ENCODE results near the gene IFNAR1.
"Not testable (repeated sequence)": the region's sequence is repeated elsewhere in the genome, so short reads cannot be mapped to it uniquely, and the experiment has no call there.

IFNAR1 gene

GRCh38 chr21:33374080-33374449 lies 49.3 kb downstream of the IFNAR1 start:
- WGBS (ENCODE audit: insufficient coverage, insufficient read length): no CpG with 5 or more reads among the region's 2 CpGs
- no peaks in the 10 kb centered on the region; the same call in 1 of the 2 replicates for H3K9me3 ChIP-seq (ENCODE audit: control insufficient read depth, insufficient read depth, low read length)
- H3K4me3 ChIP-seq (ENCODE audit: low read length): no peak overlapping the region
- H3K27ac ChIP-seq (ENCODE audit: low read length): no peak overlapping the region
- no peaks in the 10 kb centered on the region for H3K27me3 ChIP-seq (ENCODE audit: control insufficient read depth, insufficient read depth, low read length)
- no peaks in the 10 kb centered on the region for H3K4me1 ChIP-seq (ENCODE audit: control insufficient read depth, insufficient read depth, low read length)
- no peaks in the 10 kb centered on the region for H3K36me3 ChIP-seq (ENCODE audit: control insufficient read depth, insufficient read depth, low read length)
- DNase-seq (ENCODE audit: low read depth, low spot score): no peak

- WGBS (ENCODE audit: insufficient coverage, insufficient read length): no CpG with 5 or more reads among the region's 4 CpGs
- Histone ChIP-seq H3K36me3 (ENCODE audit: control insufficient read depth, insufficient read depth, low read length) (no peaks in the 10 kb centered on the region), H3K27ac (ENCODE audit: low read length) (no peak overlapping the region), H3K4me1 (ENCODE audit: control insufficient read depth, insufficient read depth, low read length) (no peaks in the 10 kb centered on the region), H3K4me3 (ENCODE audit: low read length) (no peak overlapping the region), H3K9me3 (ENCODE audit: control insufficient read depth, insufficient read depth, low read length) (no peaks in the 10 kb centered on the region), H3K27me3 (ENCODE audit: control insufficient read depth, insufficient read depth, low read length) (no peaks in the 10 kb centered on the region)
- DNase-seq (ENCODE audit: low read depth, low spot score): no peak
Measured at GRCh38 chr21:33374450-33375096, 49.8 kb downstream of the IFNAR1 start.

GRCh38 chr21:33375101-33375644 lies 50.4 kb downstream of the IFNAR1 start:
- no peaks in the 10 kb centered on the region for H3K9me3 ChIP-seq (ENCODE audit: control insufficient read depth, insufficient read depth, low read length)
- no peaks in the 10 kb centered on the region for H3K36me3 ChIP-seq (ENCODE audit: control insufficient read depth, insufficient read depth, low read length)
- DNase-seq (ENCODE audit: low read depth, low spot score): no peak
- no peak overlapping the region for H3K4me3 ChIP-seq (ENCODE audit: low read length)
- H3K27ac ChIP-seq (ENCODE audit: low read length): no peak overlapping the region
- no CpG with 5 or more reads among the region's 5 CpGs for WGBS (ENCODE audit: insufficient coverage, insufficient read length)
- H3K4me1 ChIP-seq (ENCODE audit: control insufficient read depth, insufficient read depth, low read length): no peaks in the 10 kb centered on the region
- no peaks in the 10 kb centered on the region for H3K27me3 ChIP-seq (ENCODE audit: control insufficient read depth, insufficient read depth, low read length)

GRCh38 chr21:33377221-33377920 lies 52.6 kb downstream of the IFNAR1 start:
- no peak for DNase-seq (ENCODE audit: low read depth, low spot score)
- Histone ChIP-seq H3K27me3 (ENCODE audit: control insufficient read depth, insufficient read depth, low read length) (no peaks in the 10 kb centered on the region), H3K9me3 (ENCODE audit: control insufficient read depth, insufficient read depth, low read length) (no peaks in the 10 kb centered on the region), H3K36me3 (ENCODE audit: control insufficient read depth, insufficient read depth, low read length) (no peaks in the 10 kb centered on the region), H3K27ac (ENCODE audit: low read length) (no peak overlapping the region), H3K4me3 (ENCODE audit: low read length) (no peak overlapping the region), H3K4me1 (ENCODE audit: control insufficient read depth, insufficient read depth, low read length) (no peaks in the 10 kb centered on the region)
- no CpG with 5 or more reads among the region's 6 CpGs for WGBS (ENCODE audit: insufficient coverage, insufficient read length)

GRCh38 chr21:33378081-33378480 lies 53.3 kb downstream of the IFNAR1 start:
- Histone ChIP-seq H3K9me3 (ENCODE audit: control insufficient read depth, insufficient read depth, low read length) (no peaks in the 10 kb centered on the region), H3K27ac (ENCODE audit: low read length) (no peak overlapping the region), H3K4me3 (ENCODE audit: low read length) (no peak overlapping the region), H3K27me3 (ENCODE audit: control insufficient read depth, insufficient read depth, low read length) (no peaks in the 10 kb centered on the region), H3K4me1 (ENCODE audit: control insufficient read depth, insufficient read depth, low read length) (no peaks in the 10 kb centered on the region), H3K36me3 (ENCODE audit: control insufficient read depth, insufficient read depth, low read length) (no peaks in the 10 kb centered on the region)
- DNase-seq (ENCODE audit: low read depth, low spot score): no peak
- no CpG with 5 or more reads among the region's 9 CpGs for WGBS (ENCODE audit: insufficient coverage, insufficient read length)

GRCh38 chr21:33379934-33380333 lies 55.2 kb downstream of the IFNAR1 start:
- H3K9me3 ChIP-seq (ENCODE audit: control insufficient read depth, insufficient read depth, low read length); H3K4me1 ChIP-seq (ENCODE audit: control insufficient read depth, insufficient read depth, low read length): not testable (repeated sequence)
- WGBS (ENCODE audit: insufficient coverage, insufficient read length): no CpG with 5 or more reads among the region's 1 CpG

GRCh38 chr21:33380483-33380998 lies 55.8 kb downstream of the IFNAR1 start:
- no peak for DNase-seq (ENCODE audit: low read depth, low spot score)
- Histone ChIP-seq H3K27me3 (ENCODE audit: control insufficient read depth, insufficient read depth, low read length) (no peaks in the 10 kb centered on the region), H3K9me3 (ENCODE audit: control insufficient read depth, insufficient read depth, low read length) (no peaks in the 10 kb centered on the region), H3K36me3 (ENCODE audit: control insufficient read depth, insufficient read depth, low read length) (no peaks in the 10 kb centered on the region), H3K27ac (ENCODE audit: low read length) (no peak overlapping the region), H3K4me3 (ENCODE audit: low read length) (no peak overlapping the region), H3K4me1 (ENCODE audit: control insufficient read depth, insufficient read depth, low read length) (no peaks in the 10 kb centered on the region)
- WGBS (ENCODE audit: insufficient coverage, insufficient read length): no CpG with 5 or more reads among the region's 11 CpGs

More at GRCh38 chr21:33379934-33380333, 55.2 kb downstream of the IFNAR1 start:
- H3K4me3 ChIP-seq (ENCODE audit: low read length); H3K36me3 ChIP-seq (ENCODE audit: control insufficient read depth, insufficient read depth, low read length); DNase-seq (ENCODE audit: low read depth, low spot score); H3K27ac ChIP-seq (ENCODE audit: low read length); H3K27me3 ChIP-seq (ENCODE audit: control insufficient read depth, insufficient read depth, low read length): not testable (repeated sequence)

GRCh38 chr21:33381381-33381780 lies 56.6 kb downstream of the IFNAR1 start:
- DNase-seq (ENCODE audit: low read depth, low spot score); H3K9me3 ChIP-seq (ENCODE audit: control insufficient read depth, insufficient read depth, low read length); H3K27ac ChIP-seq (ENCODE audit: low read length); H3K27me3 ChIP-seq (ENCODE audit: control insufficient read depth, insufficient read depth, low read length); H3K4me3 ChIP-seq (ENCODE audit: low read length); H3K36me3 ChIP-seq (ENCODE audit: control insufficient read depth, insufficient read depth, low read length); H3K4me1 ChIP-seq (ENCODE audit: control insufficient read depth, insufficient read depth, low read length): not testable (repeated sequence)
- no CpG with 5 or more reads among the region's 6 CpGs for WGBS (ENCODE audit: insufficient coverage, insufficient read length)

- Histone ChIP-seq H3K27ac (ENCODE audit: low read length) (no peak overlapping the region), H3K27me3 (ENCODE audit: control insufficient read depth, insufficient read depth, low read length) (no peaks in the 10 kb centered on the region), H3K4me3 (ENCODE audit: low read length) (no peak overlapping the region), H3K9me3 (ENCODE audit: control insufficient read depth, insufficient read depth, low read length) (no peaks in the 10 kb centered on the region), H3K4me1 (ENCODE audit: control insufficient read depth, insufficient read depth, low read length) (no peaks in the 10 kb centered on the region), H3K36me3 (ENCODE audit: control insufficient read depth, insufficient read depth, low read length) (no peaks in the 10 kb centered on the region)
- no peak for DNase-seq (ENCODE audit: low read depth, low spot score)
- no CpG with 5 or more reads among the region's 20 CpGs for WGBS (ENCODE audit: insufficient coverage, insufficient read length)
Measured at GRCh38 chr21:33383056-33383888, 58.5 kb downstream of the IFNAR1 start.

- Histone ChIP-seq H3K4me1 (ENCODE audit: control insufficient read depth, insufficient read depth, low read length) (no peaks in the 10 kb centered on the region), H3K4me3 (ENCODE audit: low read length) (no peak overlapping the region), H3K36me3 (ENCODE audit: control insufficient read depth, insufficient read depth, low read length) (no peaks in the 10 kb centered on the region), H3K9me3 (ENCODE audit: control insufficient read depth, insufficient read depth, low read length) (no peaks in the 10 kb centered on the region), H3K27me3 (ENCODE audit: control insufficient read depth, insufficient read depth, low read length) (no peaks in the 10 kb centered on the region), H3K27ac (ENCODE audit: low read length) (no peak overlapping the region)
- no peak for DNase-seq (ENCODE audit: low read depth, low spot score)
- WGBS (ENCODE audit: insufficient coverage, insufficient read length): no CpG with 5 or more reads among the region's 17 CpGs
Measured at GRCh38 chr21:33384841-33385331, 60.1 kb downstream of the IFNAR1 start.
